HCT116 (cell line): Measurements from ENCODE around the gene FRMD4B. TPM values are rescaled to one million over a fixed set of nuclear protein-coding genes. Genes with fewer than 3 reads are reported as not detected.

Experiments used
- ATAC-seq: fragments of 200-7000 bp; cut with Tn5 transposase; 2 replicates; pipeline ENCODE4 v1.9.1; 2020; ENCODE audit warnings: mild to moderate bottlenecking, moderate library complexity
- BruUV-seq: library from RNA; stranded (reverse); fragments of 400-500 nt; replicated peaks from 2 replicates; lab custom pipeline; 2021; lab: Mats Ljungman, UMichigan
- CTCF ChIA-PET: fragments of 300-600 bp; sonication (Branson Sonifier 250); formaldehyde crosslinking; loops from one replicate; lab custom pipeline; 2021; ENCODE audit warnings: antibody characterized with exemption; lab: Charles Lee
- POLR2A ChIA-PET: fragments of 300-600, 350-600 bp; sonication (Branson Sonifier 250); formaldehyde crosslinking; loops from one replicate; lab custom pipeline; 2021; ENCODE audit warnings: antibody characterized with exemption; lab: Charles Lee
- RAD21 ChIA-PET, 2 experiments: fragments of 300-600 bp; sonication (Branson Sonifier 250); formaldehyde crosslinking; loops; one replicate each; lab custom pipeline; 2023; ENCODE audit warnings: low total read pairs in 2 of 2; ENCODE audit not compliant: uncharacterized antibody in 2 of 2, unreplicated experiment in 2 of 2, low non-redundant PET in 1 of 2; lab: Charles Lee
- DNase-seq: peaks from one replicate; pipeline ENCODE4 v3.0.0-alpha.2; 2010; ENCODE audit warnings: low read depth, low spot score
- H2AFZ ChIP-seq: fragments of 200-600 bp; shearing (Covaris generic), sonication (generic); 2 replicates; pipeline ENCODE4 v1.6.1; 2017; ENCODE audit warnings: low read depth, mixed run types, mixed read lengths, antibody characterized with exemption, low read length; ENCODE audit not compliant: poor library complexity, severe bottlenecking
- H3K27ac ChIP-seq: 2 replicates; pipeline ENCODE4 v1.5.1; 2012; ENCODE audit warnings: low read depth, low read length
- H3K27me3 ChIP-seq: fragments of 200-600 bp; sonication (generic); 2 replicates; pipeline ENCODE4 v1.6.1; 2016; ENCODE audit warnings: mixed run types, low read length, mixed read lengths; ENCODE audit not compliant: insufficient read depth
- H3K36me3 ChIP-seq, 2 experiments: fragments of 200-500 bp in 1 of 2; fragments of 200-600 bp in 1 of 2; sonication (Bioruptor generic) in 1 of 2; sonication (generic) in 1 of 2; 2 replicates each; pipeline versions ENCODE4 v1.5.1 to v1.6.1; 2014 to 2016; ENCODE audit warnings: low read length in 2 of 2, inconsistent platforms in 1 of 2, mixed read lengths in 1 of 2, mixed run types in 1 of 2; ENCODE audit not compliant: insufficient read depth in 2 of 2, control insufficient read depth in 1 of 2
- H3K4me1 ChIP-seq, 2 experiments: fragments of 200-600 bp in 1 of 2; sonication (generic) in 1 of 2; 2 replicates each; pipeline versions ENCODE4 v1.5.1 to v1.6.1; 2012 to 2017; ENCODE audit warnings: low read length in 2 of 2, inconsistent platforms in 1 of 2, mild to moderate bottlenecking in 1 of 2, mixed read lengths in 1 of 2, mixed run types in 1 of 2, moderate library complexity in 1 of 2; ENCODE audit not compliant: insufficient read depth in 2 of 2, control insufficient read depth in 1 of 2
- H3K4me2 ChIP-seq: fragments of 200-600 bp; sonication (generic); 2 replicates; pipeline ENCODE4 v1.6.1; 2017; ENCODE audit warnings: mixed run types, low read length, mixed read lengths
- H3K4me3 ChIP-seq, 2 experiments: fragments of 200-600 bp in 1 of 2; sonication (generic) in 1 of 2; replicated peaks in 1 of 2; 2 replicates each; pipeline ENCODE4 v1.5.1; 2011 to 2016; ENCODE audit warnings: low read length in 2 of 2, control low read depth in 1 of 2, low read depth in 1 of 2, mild to moderate bottlenecking in 1 of 2, mixed read lengths in 1 of 2, mixed run types in 1 of 2
- H3K79me2 ChIP-seq: fragments of 200-600 bp; sonication (generic); 2 replicates; pipeline ENCODE4 v1.6.1; 2017; ENCODE audit warnings: mild to moderate bottlenecking, mixed run types, low read length, moderate library complexity, mixed read lengths; ENCODE audit not compliant: insufficient read depth
- H3K9ac ChIP-seq: fragments of 200-600 bp; sonication (generic); 2 replicates; pipeline ENCODE4 v1.6.1; 2016; ENCODE audit warnings: low read length, mixed read lengths
- H3K9me2 ChIP-seq: fragments of 200-600 bp; sonication (generic), shearing (Covaris generic); 2 replicates; pipeline ENCODE4 v1.6.1; 2017; ENCODE audit warnings: mixed run types, mild to moderate bottlenecking, moderate library complexity; ENCODE audit not compliant: insufficient read depth
- H3K9me3 ChIP-seq, 2 experiments: fragments of 200-500 bp in 1 of 2; fragments of 200-600 bp in 1 of 2; sonication (Bioruptor generic) in 1 of 2; sonication (generic) in 1 of 2; 2 replicates each; pipeline ENCODE4 v1.6.1; 2014 to 2017; ENCODE audit warnings: low read length in 2 of 2, mixed read lengths in 2 of 2, inconsistent platforms in 1 of 2, low read depth in 1 of 2, mild to moderate bottlenecking in 1 of 2, mixed run types in 1 of 2, moderate library complexity in 1 of 2; ENCODE audit not compliant: control insufficient read depth in 1 of 2, insufficient read depth in 1 of 2
- H4K20me1 ChIP-seq: fragments of 200-600 bp; sonication (generic), shearing (Covaris generic); 2 replicates; pipeline ENCODE4 v1.6.1; 2017; ENCODE audit warnings: mixed run types, mild to moderate bottlenecking, moderate library complexity; ENCODE audit not compliant: insufficient read depth
- CEBPB ChIP-seq: IDR thresholded peaks from 2 replicates; pipeline ENCODE4 v1.6.1; 2012; ENCODE audit warnings: low read depth
- CTCF ChIP-seq, 3 experiments: fragments of 200-600 bp in 1 of 3; sonication (generic) in 1 of 3; IDR thresholded peaks in 2 of 3; conservative IDR thresholded peaks in 1 of 3; 2 replicates each; pipeline ENCODE4 v1.5.1; 2012 to 2017; ENCODE audit warnings: low read depth in 2 of 3, low read length in 2 of 3, antibody characterized with exemption in 1 of 3, borderline replicate concordance in 1 of 3, control low read depth in 1 of 3, mild to moderate bottlenecking in 1 of 3, mixed read lengths in 1 of 3, mixed run types in 1 of 3, moderate library complexity in 1 of 3; ENCODE audit not compliant: insufficient read depth in 1 of 3
- intact Hi-C: fragments of 100-400 bp; cut with micrococcal nuclease; formaldehyde crosslinking; loops from 2 replicates; pipeline ENCODE4 v1.10.0; 2022
- total RNA-seq: library from RNA; stranded (reverse); gene quantifications from one replicate; pipeline ENCODE4 v1.2.1, GENCODE V29; 2021; ENCODE audit not compliant: unreplicated experiment
- TF ChIP-seq, protein P1 (sequence below): IDR thresholded peaks from 2 replicates; pipeline ENCODE4 v1.6.1; 2012; ENCODE audit warnings: low read depth

The FRMD4B gene
- total RNA-seq, 1 experiment from 2014 or later, result 2.0 TPM

- ChIA-PET RAD21 (interaction anchor here in 1 of 2 experiments (0.6 kb wide), 1 partner anchor 14 kb away, joined by 3 read pairs; no protein-coding TSS in a partner anchor), POLR2A (no interaction called here), CTCF (no interaction called here)
- no peaks in the 10 kb centered on the region for H3K9me2 ChIP-seq
- H3K4me1 ChIP-seq, result no peaks in the 10 kb centered on the region
- DNase-seq, result no peak
- intact Hi-C loops, result no loop called here
- BruUV-seq, result no TSS peak
- no peak overlapping the region for H3K4me3 ChIP-seq
- no peak overlapping the region for H2AFZ ChIP-seq
- H3K36me3 ChIP-seq, result no peaks in the 10 kb centered on the region
- H3K4me2 ChIP-seq, result no peak overlapping the region
- no peaks in the 10 kb centered on the region for H3K9me3 ChIP-seq
- H3K79me2 ChIP-seq, result no peaks in the 10 kb centered on the region
- no peaks in the 10 kb centered on the region for H4K20me1 ChIP-seq
- H3K27me3 ChIP-seq, result no peaks in the 10 kb centered on the region
- no peak overlapping the region for H3K27ac ChIP-seq
- TF ChIP-seq CTCF (IDR thresholded peaks at IDR 0.05 in 2 of 3, conservative IDR thresholded peaks at IDR 0.05 in 1 of 3; ENCODE audit: borderline replicate concordance in 1 of 3, insufficient read depth in 1 of 3, low read depth in 2 of 3, low read length in 2 of 3), result no peak
- TF ChIP-seq CEBPB, result no peak
- TF ChIP-seq, protein P1, sequence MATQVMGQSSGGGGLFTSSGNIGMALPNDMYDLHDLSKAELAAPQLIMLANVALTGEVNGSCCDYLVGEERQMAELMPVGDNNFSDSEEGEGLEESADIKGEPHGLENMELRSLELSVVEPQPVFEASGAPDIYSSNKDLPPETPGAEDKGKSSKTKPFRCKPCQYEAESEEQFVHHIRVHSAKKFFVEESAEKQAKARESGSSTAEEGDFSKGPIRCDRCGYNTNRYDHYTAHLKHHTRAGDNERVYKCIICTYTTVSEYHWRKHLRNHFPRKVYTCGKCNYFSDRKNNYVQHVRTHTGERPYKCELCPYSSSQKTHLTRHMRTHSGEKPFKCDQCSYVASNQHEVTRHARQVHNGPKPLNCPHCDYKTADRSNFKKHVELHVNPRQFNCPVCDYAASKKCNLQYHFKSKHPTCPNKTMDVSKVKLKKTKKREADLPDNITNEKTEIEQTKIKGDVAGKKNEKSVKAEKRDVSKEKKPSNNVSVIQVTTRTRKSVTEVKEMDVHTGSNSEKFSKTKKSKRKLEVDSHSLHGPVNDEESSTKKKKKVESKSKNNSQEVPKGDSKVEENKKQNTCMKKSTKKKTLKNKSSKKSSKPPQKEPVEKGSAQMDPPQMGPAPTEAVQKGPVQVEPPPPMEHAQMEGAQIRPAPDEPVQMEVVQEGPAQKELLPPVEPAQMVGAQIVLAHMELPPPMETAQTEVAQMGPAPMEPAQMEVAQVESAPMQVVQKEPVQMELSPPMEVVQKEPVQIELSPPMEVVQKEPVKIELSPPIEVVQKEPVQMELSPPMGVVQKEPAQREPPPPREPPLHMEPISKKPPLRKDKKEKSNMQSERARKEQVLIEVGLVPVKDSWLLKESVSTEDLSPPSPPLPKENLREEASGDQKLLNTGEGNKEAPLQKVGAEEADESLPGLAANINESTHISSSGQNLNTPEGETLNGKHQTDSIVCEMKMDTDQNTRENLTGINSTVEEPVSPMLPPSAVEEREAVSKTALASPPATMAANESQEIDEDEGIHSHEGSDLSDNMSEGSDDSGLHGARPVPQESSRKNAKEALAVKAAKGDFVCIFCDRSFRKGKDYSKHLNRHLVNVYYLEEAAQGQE, result no peak
- TF ChIP-seq, all 23 proteins: peak for 0
- no peak for ATAC-seq
- H3K9ac ChIP-seq, result no peak overlapping the region
Observed at GRCh38 chr3:69216981-69217380, 168.9 kb downstream of the FRMD4B start.
